Peyer's patch (tissue), 4 donors: ENCODE data around the gene NDUFV3.

Experiments used
- POLR2A ChIP-seq, 2 donors: fragments of 450-650 bp; IDR thresholded peaks; one replicate each; pipeline ENCODE4 v1.5.1; 2017; ENCODE audit warnings: antibody characterized with exemption in 2 of 2, mild to moderate bottlenecking in 2 of 2, moderate library complexity in 2 of 2
- TF ChIP-seq, protein P1 (sequence below), 6 experiments: fragments of 450-650 bp in 4 of 6; fragments of 200-600 bp in 2 of 6; sonication (generic) in 1 of 6; IDR thresholded peaks; one replicate each; pipeline ENCODE4 v1.5.1; 2017 to 2019; ENCODE audit warnings: antibody characterized with exemption in 6 of 6, mild to moderate bottlenecking in 3 of 6, moderate library complexity in 1 of 6

DNA sequence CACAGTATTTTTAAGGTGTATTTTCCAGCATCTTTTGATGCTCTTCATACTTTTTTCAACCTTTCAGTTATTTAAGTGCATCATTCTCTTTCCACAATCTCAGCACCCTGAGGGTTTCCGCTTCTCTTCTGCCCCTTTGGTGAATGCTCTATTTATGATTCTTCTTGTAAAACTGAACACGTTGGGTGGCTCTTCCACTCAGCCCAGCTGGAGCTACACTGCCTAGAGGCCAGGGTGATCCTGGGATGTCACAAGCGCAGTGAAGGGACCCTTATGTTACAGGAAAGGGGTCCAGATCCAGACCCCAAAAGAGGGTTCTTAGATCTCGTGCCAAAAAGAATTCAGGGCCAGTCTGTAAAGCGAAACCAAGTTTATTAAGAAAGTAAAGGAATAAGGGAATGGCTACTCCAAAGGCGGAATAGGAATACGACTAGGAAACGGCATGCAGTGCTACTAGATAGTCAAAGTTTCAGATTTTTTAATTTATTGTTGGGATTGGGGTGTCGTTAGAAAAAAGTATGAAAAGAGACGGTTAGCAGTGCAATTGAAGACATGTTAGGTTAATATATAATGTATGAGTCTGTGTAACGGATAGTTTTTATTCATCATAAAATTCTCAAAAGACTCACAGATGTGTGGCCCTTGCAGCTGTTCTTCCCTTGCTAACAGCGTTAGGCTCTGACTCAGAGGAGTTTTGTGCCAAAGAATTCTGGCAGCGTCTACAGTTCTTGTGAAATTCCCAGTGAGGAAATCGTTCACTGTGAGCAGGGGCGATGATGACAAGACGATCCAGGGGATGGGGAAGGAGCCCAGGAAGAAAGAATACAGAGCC lies 46.7 kb downstream of the NDUFV3 start:
- TF ChIP-seq, protein P1, sequence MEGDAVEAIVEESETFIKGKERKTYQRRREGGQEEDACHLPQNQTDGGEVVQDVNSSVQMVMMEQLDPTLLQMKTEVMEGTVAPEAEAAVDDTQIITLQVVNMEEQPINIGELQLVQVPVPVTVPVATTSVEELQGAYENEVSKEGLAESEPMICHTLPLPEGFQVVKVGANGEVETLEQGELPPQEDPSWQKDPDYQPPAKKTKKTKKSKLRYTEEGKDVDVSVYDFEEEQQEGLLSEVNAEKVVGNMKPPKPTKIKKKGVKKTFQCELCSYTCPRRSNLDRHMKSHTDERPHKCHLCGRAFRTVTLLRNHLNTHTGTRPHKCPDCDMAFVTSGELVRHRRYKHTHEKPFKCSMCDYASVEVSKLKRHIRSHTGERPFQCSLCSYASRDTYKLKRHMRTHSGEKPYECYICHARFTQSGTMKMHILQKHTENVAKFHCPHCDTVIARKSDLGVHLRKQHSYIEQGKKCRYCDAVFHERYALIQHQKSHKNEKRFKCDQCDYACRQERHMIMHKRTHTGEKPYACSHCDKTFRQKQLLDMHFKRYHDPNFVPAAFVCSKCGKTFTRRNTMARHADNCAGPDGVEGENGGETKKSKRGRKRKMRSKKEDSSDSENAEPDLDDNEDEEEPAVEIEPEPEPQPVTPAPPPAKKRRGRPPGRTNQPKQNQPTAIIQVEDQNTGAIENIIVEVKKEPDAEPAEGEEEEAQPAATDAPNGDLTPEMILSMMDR (IDR thresholded peaks at IDR 0.05): no peak
- TF ChIP-seq POLR2A (IDR thresholded peaks at IDR 0.05): no peak
